ENCODE results near the gene IGF2BP3. TPM values are rescaled to one million over a fixed set of nuclear protein-coding genes. Genes with fewer than 3 reads are reported as not detected.

IGF2BP3 gene
- total and polyA plus RNA-seq, 2 donors (not counting 1 experiment from before 2014, with no cell fraction given), result 4.3 to 11.2 TPM

- DNase-seq (ENCODE audit: low read depth in 2 of 2), result peak; percentile 89
- Histone ChIP-seq H3K9ac (ENCODE audit: insufficient read depth, low read length) (no peak overlapping the region), H3K36me3 (ENCODE audit: control insufficient read depth, insufficient read depth, low read length) (no peaks in the 10 kb centered on the region), H3K27me3 (ENCODE audit: control insufficient read depth, insufficient read depth, low read length) (no peaks in the 10 kb centered on the region), H2AFZ (ENCODE audit: low read length) (no peak overlapping the region), H4K20me1 (ENCODE audit: control insufficient read depth, extremely low read depth, insufficient read depth, low read length) (no peaks in the 10 kb centered on the region), H3K79me2 (ENCODE audit: control insufficient read depth, insufficient read depth, low read length) (no peaks in the 10 kb centered on the region), H3K4me3 (replicated peaks in 1 of 4; ENCODE audit: control extremely low read depth in 1 of 4, insufficient read depth in 1 of 4, low read depth in 3 of 4, low read length in 4 of 4) (peak overlapping the region in 1 of 4 experiments; percentile 31), H3K27ac (ENCODE audit: insufficient read depth, low read length) (peak overlapping the region; percentile 13), H3K4me1 (ENCODE audit: control insufficient read depth, extremely low read depth, insufficient read depth, low read length) (peaks cover 15% of the 10 kb centered on the region), H3K9me3 (ENCODE audit: control insufficient read depth, insufficient read depth, low read depth, low read length) (no peaks in the 10 kb centered on the region), H3K4me2 (ENCODE audit: extremely low read depth, insufficient read depth, low read length) (no peak overlapping the region)
- no peak for TF ChIP-seq EZH2 (IDR thresholded peaks at IDR 0.05; ENCODE audit: low read length, missing control alignments)
- TF ChIP-seq CTCF (conservative IDR thresholded peaks at IDR 0.05 in 1 of 2, IDR thresholded peaks at IDR 0.05 in 1 of 2; ENCODE audit: low read depth in 1 of 2, low read length in 2 of 2), result no peak
Observed at GRCh38 chr7:23347682-23348180, 122.6 kb downstream of the IGF2BP3 start.

DNA sequence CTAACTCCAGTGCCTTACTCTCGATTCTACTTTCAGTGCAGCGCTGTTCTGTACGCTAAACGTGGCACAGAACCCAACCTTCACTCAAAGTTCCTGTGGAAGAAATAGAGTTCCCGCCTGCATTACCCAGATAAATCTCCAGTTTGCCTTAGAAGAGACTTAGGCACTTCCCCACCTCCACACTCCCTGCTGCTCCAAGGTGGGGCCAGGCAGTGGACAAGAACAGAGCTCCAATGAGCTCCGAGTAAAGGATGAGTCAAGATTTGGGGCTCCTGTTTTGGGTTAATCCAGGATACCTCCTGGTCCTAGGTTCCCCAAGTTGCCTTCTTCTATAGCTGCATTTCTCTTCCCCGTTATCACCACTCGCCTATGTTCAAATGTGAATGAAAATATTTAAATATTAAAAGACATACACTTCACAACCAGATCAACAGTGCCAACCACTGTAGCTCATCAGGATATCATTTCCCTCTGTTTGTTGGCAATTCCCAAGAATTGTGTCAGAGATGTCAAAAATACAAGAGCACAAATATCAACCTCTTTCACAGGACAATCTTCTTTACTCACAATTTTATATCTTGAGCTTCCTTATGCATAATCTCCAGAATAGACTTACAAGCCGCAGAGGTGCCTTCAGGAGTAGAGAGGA, 123.1 kb downstream of the IGF2BP3 start:
- peak in 1 of 2 donors; percentile 29 for DNase-seq (ENCODE audit: low read depth in 2 of 2)
- H3K79me2 ChIP-seq (ENCODE audit: control insufficient read depth, insufficient read depth, low read length), result no peaks in the 10 kb centered on the region
- no peaks in the 10 kb centered on the region for H4K20me1 ChIP-seq (ENCODE audit: control insufficient read depth, extremely low read depth, insufficient read depth, low read length)
- TF ChIP-seq EZH2 (IDR thresholded peaks at IDR 0.05; ENCODE audit: low read length, missing control alignments) (no peak), CTCF (conservative IDR thresholded peaks at IDR 0.05 in 1 of 2, IDR thresholded peaks at IDR 0.05 in 1 of 2; ENCODE audit: low read depth in 1 of 2, low read length in 2 of 2) (no peak)
- peak overlapping the region; percentile 13 for H3K27ac ChIP-seq (ENCODE audit: insufficient read depth, low read length)
- no peaks in the 10 kb centered on the region for H3K9me3 ChIP-seq (ENCODE audit: control insufficient read depth, insufficient read depth, low read depth, low read length)
- no peaks in the 10 kb centered on the region for H3K27me3 ChIP-seq (ENCODE audit: control insufficient read depth, insufficient read depth, low read length)
- H2AFZ ChIP-seq (ENCODE audit: low read length), result no peak overlapping the region
- peaks cover 17% of the 10 kb centered on the region for H3K4me1 ChIP-seq (ENCODE audit: control insufficient read depth, extremely low read depth, insufficient read depth, low read length)
- peak overlapping the region; percentile 32 for H3K4me2 ChIP-seq (ENCODE audit: extremely low read depth, insufficient read depth, low read length)
- H3K4me3 ChIP-seq (replicated peaks in 1 of 4; ENCODE audit: control extremely low read depth in 1 of 4, insufficient read depth in 1 of 4, low read depth in 3 of 4, low read length in 4 of 4), result peak overlapping the region in 1 of 4 experiments; percentile 31
- H3K9ac ChIP-seq (ENCODE audit: insufficient read depth, low read length), result no peak overlapping the region
- no peaks in the 10 kb centered on the region for H3K36me3 ChIP-seq (ENCODE audit: control insufficient read depth, insufficient read depth, low read length)

DNA sequence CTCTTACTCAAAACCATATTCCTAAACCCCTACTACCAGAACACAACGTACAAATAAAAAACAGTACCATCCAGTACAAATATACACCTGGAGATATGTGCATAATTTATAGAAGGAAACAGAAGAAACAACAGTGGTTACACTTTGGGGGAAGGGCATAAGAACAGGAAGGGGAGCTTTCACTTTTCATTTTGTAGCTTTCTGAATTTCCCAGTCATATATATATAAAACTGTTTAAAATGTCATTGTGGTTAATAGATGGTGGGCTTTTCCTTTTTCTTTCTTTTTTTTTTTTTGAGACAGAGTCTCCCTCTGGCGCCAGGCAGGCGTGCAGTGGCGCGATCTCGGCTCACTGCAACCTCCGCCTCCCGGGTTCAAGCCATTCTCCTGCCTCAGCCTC, 124.0 kb downstream of the IGF2BP3 start:
- Histone ChIP-seq H3K4me3 (replicated peaks in 1 of 4; ENCODE audit: control extremely low read depth in 1 of 4, insufficient read depth in 1 of 4, low read depth in 3 of 4, low read length in 4 of 4) (no peak overlapping the region), H3K4me2 (ENCODE audit: extremely low read depth, insufficient read depth, low read length) (peak overlapping the region; percentile 27), H3K79me2 (ENCODE audit: control insufficient read depth, insufficient read depth, low read length) (no peaks in the 10 kb centered on the region), H2AFZ (ENCODE audit: low read length) (no peak overlapping the region), H3K9ac (ENCODE audit: insufficient read depth, low read length) (no peak overlapping the region), H3K36me3 (ENCODE audit: control insufficient read depth, insufficient read depth, low read length) (no peaks in the 10 kb centered on the region), H4K20me1 (ENCODE audit: control insufficient read depth, extremely low read depth, insufficient read depth, low read length) (no peaks in the 10 kb centered on the region), H3K27me3 (ENCODE audit: control insufficient read depth, insufficient read depth, low read length) (no peaks in the 10 kb centered on the region), H3K4me1 (ENCODE audit: control insufficient read depth, extremely low read depth, insufficient read depth, low read length) (peaks cover 18% of the 10 kb centered on the region), H3K27ac (ENCODE audit: insufficient read depth, low read length) (no peak overlapping the region), H3K9me3 (ENCODE audit: control insufficient read depth, insufficient read depth, low read depth, low read length) (no peaks in the 10 kb centered on the region)
- no peak for TF ChIP-seq EZH2 (IDR thresholded peaks at IDR 0.05; ENCODE audit: low read length, missing control alignments)
- TF ChIP-seq CTCF (conservative IDR thresholded peaks at IDR 0.05 in 1 of 2, IDR thresholded peaks at IDR 0.05 in 1 of 2; ENCODE audit: low read depth in 1 of 2, low read length in 2 of 2), result no peak
- DNase-seq (ENCODE audit: low read depth in 2 of 2), result no peak
